Stimulated activated CD8-positive, alpha-beta memory T cell treated with anti-CD3 and anti-CD28 coated beads, Interleukin-4, amount 100 ng/mL, for 24 hours (primary cell): Measurements from ENCODE around the gene NAA35.
A peak's percentile ranks its signal among the peaks of the same experiment; 100 is the strongest.
"Not testable (repeated sequence)": the region's sequence is repeated elsewhere in the genome, so short reads cannot be mapped to it uniquely, and the experiment has no call there.

Experiments
- DNase-seq: peaks from one replicate; pipeline ENCODE4 v3.0.0-alpha.2; 2020; ENCODE audit warnings: low read depth

The NAA35 gene

DNA sequence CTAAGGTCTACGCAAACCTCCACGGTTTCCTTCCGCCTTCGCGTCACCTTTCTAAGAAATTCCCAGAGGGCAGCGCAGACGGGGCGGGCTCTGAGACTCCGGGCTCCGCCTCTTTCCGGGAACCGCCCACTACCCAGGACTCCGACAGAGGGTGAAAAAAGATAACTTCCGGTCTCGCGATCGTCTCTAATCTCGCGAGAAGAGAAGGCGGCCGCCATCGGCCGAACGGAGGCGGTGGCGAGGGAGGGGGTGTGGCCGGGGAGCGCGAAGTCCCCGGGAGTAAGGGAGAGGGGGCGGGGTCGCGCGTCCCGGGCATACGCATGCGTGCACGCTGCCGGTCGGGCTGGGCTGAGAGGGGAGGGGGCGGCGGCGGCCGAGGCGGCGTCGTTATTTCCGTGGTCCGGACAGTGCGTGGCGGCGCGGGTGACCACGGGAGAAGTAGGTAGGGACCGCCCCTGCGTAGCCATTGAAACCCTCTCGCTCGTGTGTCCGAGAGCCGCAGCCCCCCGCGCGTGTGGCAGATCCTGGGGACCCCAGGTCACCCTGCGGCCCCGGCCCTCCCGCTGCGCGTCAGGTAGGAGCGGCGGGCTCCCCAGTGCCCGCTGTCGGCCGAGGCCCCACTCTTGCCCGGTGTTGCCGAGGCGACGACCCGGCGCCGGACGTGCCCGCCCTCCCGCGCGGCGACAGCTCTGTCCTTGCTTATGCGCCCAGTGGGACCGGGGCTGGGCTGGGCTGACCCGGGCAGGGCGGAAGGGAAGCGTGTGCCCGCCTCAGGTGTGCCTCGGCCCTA is at the start of gene NAA35:
NAA35 (plus strand) TSS at position 315 of the 790 bp plus-strand sequence. CDS start 1,014 bp downstream, outside the sequence.
- DNase-seq = peak; percentile 98

DNA sequence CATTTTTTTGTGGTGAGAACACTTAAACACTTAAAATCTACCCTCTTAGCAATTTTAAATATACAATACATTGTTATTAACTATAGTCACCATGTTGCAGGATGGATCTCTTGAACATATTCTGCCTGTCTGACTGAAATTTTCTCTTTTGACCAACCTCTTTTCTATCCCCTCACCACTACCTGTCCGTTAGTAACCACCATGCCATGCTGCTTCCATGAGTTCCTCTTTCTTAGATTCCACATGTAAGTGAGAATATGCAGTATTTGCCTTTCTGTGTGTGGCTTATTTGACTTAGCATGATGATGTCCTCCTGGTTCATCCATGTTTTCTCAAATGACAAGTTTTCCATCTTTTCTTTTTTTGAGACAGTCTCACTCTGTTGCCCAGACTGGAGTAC is 48.5 kb upstream of the NAA35 start:
- no peak for DNase-seq

DNA sequence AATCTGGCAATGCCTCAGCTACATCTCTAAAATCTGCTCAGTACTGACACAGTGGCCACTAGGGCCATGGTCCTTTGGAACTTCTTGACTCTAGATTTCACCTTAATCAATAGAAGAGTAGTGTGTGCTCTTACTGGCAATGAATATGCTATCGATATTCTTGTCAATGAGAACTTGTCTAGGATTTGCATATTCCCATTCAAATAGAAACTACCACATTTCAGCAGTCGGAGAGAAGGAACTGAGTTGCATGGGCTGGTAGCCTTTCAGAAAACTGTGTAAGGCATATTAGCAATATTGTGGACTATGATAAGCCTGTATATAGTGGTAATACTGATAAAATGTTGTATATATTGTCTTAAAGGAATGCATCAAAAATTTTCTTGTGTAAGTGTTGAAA is 45.3 kb upstream of the NAA35 start:
- no peak for DNase-seq

- no peak for DNase-seq
Observed at GRCh38 chr9:85897848-85898247, 43.1 kb upstream of the NAA35 start.

GRCh38 chr9:85898332-85898731 is 42.6 kb upstream of the NAA35 start:
- DNase-seq = no peak

DNA sequence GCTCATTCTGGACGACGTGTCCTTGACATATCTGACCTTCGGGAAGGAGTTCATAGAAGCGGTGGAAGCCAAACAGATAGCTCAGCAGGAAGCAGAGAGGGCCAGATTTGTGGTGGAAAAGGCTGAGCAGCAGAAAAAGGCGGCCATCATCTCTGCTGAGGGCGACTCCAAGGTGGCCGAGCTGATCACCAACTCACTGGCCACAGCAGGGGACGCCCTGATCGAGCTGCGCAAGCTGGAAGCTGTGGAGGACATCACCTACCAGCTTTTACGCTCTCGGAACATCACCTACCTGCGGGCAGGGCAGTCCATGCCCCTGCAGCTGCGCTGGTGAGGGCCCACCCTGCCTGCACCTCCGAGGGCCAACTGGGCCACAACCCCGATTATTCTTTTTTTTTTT is 41.6 kb upstream of the NAA35 start:
- DNase-seq = no peak

GRCh38 chr9:85900504-85901201 is 40.3 kb upstream of the NAA35 start:
- peak; percentile 22 for DNase-seq

DNA sequence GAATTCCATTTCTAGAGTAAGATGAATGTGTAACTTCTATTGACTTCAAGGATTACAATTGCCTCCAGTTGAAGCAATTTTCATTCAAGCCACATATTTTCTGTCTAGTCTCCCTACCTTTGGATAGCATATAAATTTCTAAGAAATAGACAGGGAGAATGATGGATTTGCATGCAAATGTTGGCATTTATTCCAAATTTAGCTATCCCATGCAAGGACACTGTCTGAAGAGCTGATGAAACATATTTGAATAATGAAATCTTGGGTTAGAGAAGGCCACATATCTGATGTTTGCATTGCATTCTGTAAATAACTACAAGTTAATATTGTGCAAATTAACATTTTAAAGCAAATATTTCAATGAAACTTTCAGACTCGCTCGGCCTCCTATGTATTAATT is 36.0 kb upstream of the NAA35 start:
- no peak for DNase-seq

GRCh38 chr9:85905957-85906356 is 35.0 kb upstream of the NAA35 start:
- DNase-seq = no peak

- DNase-seq = no peak
Observed at GRCh38 chr9:85909390-85909789, 31.6 kb upstream of the NAA35 start.

DNA sequence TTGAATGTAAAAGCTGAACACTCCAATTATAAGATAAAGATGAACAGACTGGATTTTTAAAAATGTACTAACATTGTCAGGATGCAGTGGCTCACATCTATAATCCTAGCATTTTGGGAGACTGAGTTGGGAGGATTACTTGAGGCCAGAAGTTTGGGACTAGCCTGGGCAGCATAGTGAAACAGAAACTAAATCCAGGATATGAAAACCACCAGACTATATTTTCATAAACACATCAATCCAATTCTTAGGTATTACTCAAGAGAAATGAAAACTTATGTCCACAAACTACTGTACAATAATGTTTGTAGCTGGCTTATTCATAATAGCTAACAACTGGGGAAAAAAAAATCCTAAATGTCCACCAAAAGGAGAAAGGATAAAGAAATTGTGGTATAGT is 26.8 kb upstream of the NAA35 start:
- no peak for DNase-seq

- no peak for DNase-seq
Observed at GRCh38 chr9:85917756-85918155, 23.2 kb upstream of the NAA35 start.

- DNase-seq = no peak
Observed at GRCh38 chr9:85925493-85925892, 15.5 kb upstream of the NAA35 start.

DNA sequence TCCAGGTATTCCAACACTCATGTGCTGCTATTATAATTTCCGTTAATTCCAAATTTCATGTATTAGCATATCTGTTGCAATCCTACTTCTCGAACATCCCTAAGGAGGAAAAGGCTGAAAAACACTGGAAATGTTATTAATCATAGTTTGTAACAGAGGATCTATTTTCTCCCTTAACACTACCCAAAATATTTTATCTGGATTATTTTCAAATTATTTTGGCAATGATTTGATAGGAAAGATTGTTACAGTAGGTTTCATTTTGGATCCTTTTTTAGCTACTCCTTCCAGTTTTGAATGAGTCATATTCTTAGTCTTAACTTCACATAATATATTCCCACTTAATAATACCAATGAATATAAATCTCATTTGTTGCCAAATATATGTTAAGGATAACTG is 13.9 kb upstream of the NAA35 start:
- DNase-seq = no peak

DNA sequence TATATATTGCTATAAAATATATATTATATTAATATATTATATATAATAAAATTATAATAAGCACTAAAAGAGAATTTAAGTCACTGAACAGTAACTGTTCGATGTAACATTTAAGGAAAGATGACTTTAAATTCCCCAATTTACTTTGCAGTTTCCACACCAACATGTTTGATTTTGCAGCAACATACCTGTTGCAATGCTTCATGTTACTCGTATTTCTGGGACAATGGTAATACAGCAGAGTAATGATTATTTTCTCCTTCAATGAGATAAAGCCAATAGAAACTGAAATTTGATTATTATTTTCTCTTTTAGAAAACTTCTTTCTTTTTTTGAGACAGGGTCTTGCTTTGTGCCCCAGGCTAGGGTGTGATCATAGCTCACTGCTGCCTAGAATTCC is 9.5 kb upstream of the NAA35 start:
- DNase-seq = no peak

GRCh38 chr9:85935950-85936349 is 5.0 kb upstream of the NAA35 start:
- DNase-seq = not testable (repeated sequence)

GRCh38 chr9:85940275-85940831 is 593 bp upstream of the NAA35 start:
- no peak for DNase-seq

GRCh38 chr9:85941622-85941940 is 635 bp downstream of the NAA35 start:
- DNase-seq = no peak

DNA sequence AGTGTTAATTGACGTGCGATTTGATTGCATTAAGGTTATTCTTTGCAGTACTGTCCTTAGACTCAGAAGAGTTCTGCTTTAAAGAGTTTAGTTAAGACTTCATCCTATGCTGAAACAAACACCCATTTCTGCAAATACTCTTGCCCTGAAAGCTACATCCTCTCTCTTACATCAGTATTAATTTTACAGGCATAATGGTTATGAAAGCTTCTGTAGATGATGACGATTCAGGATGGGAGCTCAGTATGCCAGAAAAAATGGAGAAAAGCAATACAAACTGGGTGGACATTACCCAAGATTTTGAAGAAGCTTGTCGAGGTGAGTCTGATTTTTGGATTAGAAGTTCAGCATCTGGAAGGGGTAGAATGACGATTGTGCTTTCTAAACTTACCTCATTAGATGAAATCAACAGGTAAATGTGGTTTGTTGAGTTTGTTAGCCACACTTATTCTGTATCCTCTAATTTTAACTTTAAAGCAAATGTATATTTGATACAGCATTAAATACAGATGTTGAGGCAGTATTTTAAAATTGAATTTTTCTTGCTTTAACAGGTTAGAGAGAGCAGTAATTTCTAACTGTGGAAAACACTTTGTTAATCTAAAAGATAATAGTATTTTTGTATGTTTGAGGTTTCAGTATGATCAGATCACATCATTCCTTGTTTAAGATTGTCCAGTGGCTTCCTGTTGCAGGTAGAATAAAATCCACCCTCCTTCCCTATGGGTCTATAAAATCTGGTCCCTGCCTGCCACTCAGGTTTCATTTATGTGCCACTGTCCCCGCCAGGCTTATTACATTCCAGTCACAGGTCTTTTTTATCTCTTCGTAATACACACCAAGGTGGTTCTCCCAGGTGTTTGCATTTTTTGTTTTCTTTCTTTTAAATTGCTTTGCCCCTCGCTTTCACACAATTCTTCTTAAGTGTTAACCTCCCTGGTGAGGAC is 1.3 kb downstream of the NAA35 start:
- DNase-seq = no peak

DNA sequence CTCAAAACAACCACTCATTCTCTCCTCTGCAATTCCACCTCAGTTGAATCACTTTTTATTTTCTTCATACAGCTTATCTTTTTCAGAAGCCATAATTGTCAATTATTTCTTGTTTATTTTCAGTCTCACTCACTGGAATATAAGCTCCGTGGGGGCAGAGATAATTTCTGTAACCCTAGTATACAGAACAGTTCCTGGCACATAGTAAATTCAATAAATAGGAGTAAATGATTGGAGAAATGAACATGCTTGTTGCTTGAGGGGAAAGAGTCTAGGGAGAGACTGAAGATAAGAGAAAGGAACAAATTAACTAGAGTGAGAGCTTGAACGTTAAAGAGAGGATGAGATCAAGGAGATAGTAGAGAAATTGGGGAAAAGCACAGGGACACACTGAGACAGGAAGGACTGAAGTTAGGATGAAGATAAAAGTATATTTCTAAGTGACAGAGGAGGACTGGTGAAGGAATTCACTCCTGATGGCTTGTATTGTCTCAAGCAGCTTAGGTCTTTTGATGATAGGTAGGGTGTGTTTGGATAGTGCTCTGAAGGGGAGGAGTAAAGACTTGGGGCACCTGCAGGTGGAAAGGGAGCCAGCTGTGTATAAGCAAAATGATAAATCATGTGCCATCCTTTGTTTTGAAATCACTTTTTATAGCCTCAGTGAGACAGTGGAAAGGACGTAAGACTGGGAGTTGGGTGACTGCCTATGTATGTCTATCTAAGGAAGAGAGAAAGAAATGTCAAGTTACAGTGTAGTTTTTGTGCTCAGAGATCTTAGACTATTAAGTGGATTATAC is 2.2 kb downstream of the NAA35 start:
- DNase-seq = no peak

DNA sequence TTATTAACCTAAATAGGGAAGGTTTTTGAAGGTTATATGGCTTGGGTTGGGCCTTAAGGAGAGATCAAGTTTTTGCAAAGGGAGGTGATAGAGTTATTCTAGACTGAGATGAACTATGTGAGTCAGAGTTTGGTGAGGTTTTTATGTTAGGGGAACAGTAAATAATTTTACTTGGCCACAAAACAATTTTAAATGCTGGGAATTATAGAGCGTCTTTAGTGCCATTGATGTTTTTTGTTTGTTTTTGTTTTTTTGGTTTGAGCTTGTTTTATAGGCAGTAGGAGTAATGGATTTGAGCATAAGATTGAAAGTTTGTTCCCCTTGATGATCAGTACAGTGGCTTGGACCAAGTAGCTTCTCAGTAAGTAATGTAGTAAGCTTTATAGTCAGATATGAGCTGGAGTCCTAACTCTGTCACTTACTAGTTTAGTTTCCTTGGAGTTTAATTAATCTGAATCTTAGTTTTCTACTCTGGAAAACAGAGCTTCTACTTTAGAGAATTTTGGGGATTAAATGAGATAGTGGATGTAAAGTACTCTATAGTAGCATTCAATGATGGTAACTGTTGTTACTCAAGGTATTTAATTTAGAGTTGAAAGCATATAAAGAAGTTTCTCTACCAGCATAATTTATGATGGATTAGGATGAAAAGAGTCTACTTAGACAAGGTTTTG is 2.9 kb downstream of the NAA35 start:
- DNase-seq = no peak
